SH-SY5Y (cell line): ENCODE data around the gene NISCH.

ENCODE experiments used
- GATA2 ChIP-seq: IDR thresholded peaks from 2 replicates; pipeline ENCODE4 v1.6.1; 2011; ENCODE audit warnings: mild to moderate bottlenecking, low read depth, low read length
- GATA3 ChIP-seq: IDR thresholded peaks from 2 replicates; pipeline ENCODE4 v1.6.1; 2011; ENCODE audit warnings: low read depth, mild to moderate bottlenecking, low read length, moderate library complexity

DNA sequence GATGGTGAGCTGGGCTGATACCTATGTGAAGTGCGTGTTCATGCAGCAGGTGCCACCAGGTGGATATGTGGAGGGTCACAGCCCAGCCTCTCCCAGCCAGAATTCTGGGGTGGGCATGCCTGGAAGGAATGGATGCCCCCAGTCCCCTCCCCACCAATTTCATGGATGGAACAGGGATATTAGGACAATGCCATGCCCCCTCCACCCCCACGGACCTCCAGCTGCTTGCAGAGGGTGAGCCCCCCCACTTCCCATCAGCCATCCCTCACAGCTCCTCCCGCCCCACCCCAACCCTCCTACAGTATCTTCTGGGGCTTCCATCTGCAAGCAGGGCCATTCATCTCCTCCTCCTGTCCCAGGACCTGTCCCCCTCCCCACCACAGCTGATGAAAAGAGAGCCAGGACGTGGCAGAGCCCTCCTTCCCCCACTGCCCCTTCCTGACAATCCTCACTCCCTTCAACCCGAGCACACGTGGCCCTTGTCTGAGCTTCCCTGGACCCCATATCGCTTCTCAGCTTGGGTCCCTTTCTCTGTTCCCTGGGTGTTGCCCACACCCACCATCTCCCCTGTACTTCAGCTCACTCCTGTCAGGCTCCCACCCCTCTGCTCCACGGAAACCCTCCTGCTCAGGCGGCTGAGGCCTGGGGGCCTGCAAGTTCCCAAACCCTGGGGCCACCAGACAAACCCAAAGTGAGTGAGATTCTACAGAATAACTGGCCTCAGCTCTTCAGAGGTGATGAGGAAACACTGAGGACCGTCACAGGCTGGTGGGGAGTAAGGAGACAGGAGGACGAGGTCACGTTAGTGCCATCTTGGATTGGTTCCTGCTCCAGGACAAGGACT lies 7.7 kb upstream of the NISCH start:
- TF ChIP-seq GATA2 (no peak), GATA3 (no peak)
